GOT3 (cell line): ENCODE results near the gene CPVL.

Source experiments
- DNase-seq: peaks from one replicate; lab custom pipeline; 2025; ENCODE audit warnings: mixed read lengths; lab: John Stamatoyannopoulos, UW

The CPVL gene

GRCh38 chr7:28976022-28976421, 170.3 kb downstream of the CPVL start:
- no peak for DNase-seq

GRCh38 chr7:28973591-28973990, 172.7 kb downstream of the CPVL start:
- no peak for DNase-seq

- DNase-seq: no peak
Measured at GRCh38 chr7:28964056-28964455, 182.3 kb downstream of the CPVL start.

- no peak for DNase-seq
Measured at GRCh38 chr7:28961972-28962371, 184.4 kb downstream of the CPVL start.

- no peak for DNase-seq
Measured at GRCh38 chr7:28960071-28960840, 186.1 kb downstream of the CPVL start.

- no peak for DNase-seq
Measured at GRCh38 chr7:28958980-28959347, 187.4 kb downstream of the CPVL start.

GRCh38 chr7:28958235-28958979, 187.9 kb downstream of the CPVL start, which contains the start of gene TRIL:
TSS of gene TRIL (minus strand) at chr7:28958330. CDS start at chr7:28958046, 284 bp downstream.
- no peak for DNase-seq

GRCh38 chr7:28957751-28958234, 188.5 kb downstream of the CPVL start:
- DNase-seq: no peak

GRCh38 chr7:28957064-28957750, 189.1 kb downstream of the CPVL start:
- no peak for DNase-seq

- DNase-seq: no peak
Measured at GRCh38 chr7:28956608-28957063, 189.7 kb downstream of the CPVL start.

GRCh38 chr7:28955718-28956607, 190.4 kb downstream of the CPVL start:
- no peak for DNase-seq

GRCh38 chr7:28955356-28955717, 191.0 kb downstream of the CPVL start:
- DNase-seq: no peak

- no peak for DNase-seq
Measured at GRCh38 chr7:28954946-28955345, 191.4 kb downstream of the CPVL start.

GRCh38 chr7:28954471-28954870, 191.9 kb downstream of the CPVL start:
- DNase-seq: no peak

GRCh38 chr7:28953633-28954032, 192.7 kb downstream of the CPVL start:
- no peak for DNase-seq
